Subcutaneous adipose tissue (tissue), 4 donors: ENCODE data around the gene ARHGDIA. TPM values are rescaled to one million over a fixed set of nuclear protein-coding genes. Genes with fewer than 3 reads are reported as not detected.

Experiments used
- total RNA-seq, 4 donors: library from RNA; depleted of rRNA; stranded (reverse); fragments of >200 nt; gene quantifications; one replicate each; pipeline ENCODE4 v1.1.0, GENCODE V29; 2016
- TF ChIP-seq, protein P1 (sequence below): fragments of 450-650 bp; IDR thresholded peaks from one replicate; pipeline ENCODE4 v1.5.1; 2016; ENCODE audit warnings: low read depth, mild to moderate bottlenecking, control low read depth, antibody characterized with exemption, moderate library complexity

The ARHGDIA gene
- total RNA-seq, 4 donors from 2014 or later = 116 to 235 (median 167) TPM

DNA sequence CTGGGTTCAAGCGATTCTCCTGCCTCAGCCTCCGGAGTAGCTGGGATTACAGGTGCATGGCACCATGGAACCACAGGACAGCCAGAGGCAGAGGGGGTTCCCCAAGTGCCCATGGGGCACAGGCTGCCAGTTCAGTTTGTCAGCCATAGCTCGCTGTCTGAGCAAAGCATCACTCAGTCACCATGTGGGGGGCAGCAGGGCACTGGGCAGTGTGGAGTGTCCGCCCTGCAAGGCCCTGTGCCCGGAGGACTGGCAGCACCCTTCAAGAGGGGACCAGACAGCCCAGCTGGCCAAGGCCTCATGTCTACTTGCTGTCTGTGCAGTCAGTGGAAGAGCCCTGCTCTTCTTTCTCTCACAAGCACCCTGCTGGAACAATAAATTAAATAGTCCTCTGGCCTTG is 13.8 kb upstream of the ARHGDIA start:
- TF ChIP-seq, protein P1, sequence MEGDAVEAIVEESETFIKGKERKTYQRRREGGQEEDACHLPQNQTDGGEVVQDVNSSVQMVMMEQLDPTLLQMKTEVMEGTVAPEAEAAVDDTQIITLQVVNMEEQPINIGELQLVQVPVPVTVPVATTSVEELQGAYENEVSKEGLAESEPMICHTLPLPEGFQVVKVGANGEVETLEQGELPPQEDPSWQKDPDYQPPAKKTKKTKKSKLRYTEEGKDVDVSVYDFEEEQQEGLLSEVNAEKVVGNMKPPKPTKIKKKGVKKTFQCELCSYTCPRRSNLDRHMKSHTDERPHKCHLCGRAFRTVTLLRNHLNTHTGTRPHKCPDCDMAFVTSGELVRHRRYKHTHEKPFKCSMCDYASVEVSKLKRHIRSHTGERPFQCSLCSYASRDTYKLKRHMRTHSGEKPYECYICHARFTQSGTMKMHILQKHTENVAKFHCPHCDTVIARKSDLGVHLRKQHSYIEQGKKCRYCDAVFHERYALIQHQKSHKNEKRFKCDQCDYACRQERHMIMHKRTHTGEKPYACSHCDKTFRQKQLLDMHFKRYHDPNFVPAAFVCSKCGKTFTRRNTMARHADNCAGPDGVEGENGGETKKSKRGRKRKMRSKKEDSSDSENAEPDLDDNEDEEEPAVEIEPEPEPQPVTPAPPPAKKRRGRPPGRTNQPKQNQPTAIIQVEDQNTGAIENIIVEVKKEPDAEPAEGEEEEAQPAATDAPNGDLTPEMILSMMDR = no peak

DNA sequence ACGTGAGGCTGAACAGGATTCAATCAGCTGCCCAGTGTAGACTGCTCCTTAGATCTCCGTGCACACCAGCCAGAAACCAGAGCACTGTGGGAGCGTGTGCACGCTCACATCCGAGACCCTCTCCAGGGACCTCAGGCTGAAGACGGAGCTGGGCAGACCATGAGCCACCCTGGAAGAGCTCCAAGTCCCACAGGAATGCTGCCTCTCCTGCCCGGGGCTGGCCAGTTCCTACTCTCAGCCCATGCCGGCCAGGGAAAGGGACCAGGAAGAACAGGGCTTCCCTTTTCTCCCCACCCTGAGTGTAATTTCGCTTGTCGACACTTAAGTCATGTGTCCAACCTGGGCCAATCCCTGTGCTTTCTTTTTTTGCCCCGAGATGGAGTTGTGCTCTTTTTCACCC is 13.4 kb upstream of the ARHGDIA start:
- TF ChIP-seq, protein P1 = no peak

GRCh38 chr17:81879121-81879520 is 8.0 kb upstream of the ARHGDIA start:
- TF ChIP-seq, protein P1 = no peak

DNA sequence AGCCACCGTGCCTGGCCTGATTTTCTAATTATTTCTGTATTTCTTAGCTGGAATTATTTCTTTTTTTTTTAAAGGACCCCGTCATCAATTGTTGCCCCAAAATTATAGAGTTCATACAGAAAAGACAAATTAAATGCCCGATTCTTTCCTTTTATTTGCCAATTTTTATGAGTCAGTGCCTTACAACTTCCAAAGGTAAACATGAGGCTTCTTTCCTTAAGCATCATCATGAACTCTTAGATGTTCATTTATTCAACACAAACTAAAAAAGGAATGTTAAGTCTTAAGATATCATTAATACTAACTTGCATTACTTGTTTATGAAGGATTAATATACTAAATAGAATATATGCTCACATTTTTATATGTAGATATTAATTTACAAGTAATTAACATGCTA is 7.2 kb upstream of the ARHGDIA start:
- TF ChIP-seq, protein P1 = no peak

DNA sequence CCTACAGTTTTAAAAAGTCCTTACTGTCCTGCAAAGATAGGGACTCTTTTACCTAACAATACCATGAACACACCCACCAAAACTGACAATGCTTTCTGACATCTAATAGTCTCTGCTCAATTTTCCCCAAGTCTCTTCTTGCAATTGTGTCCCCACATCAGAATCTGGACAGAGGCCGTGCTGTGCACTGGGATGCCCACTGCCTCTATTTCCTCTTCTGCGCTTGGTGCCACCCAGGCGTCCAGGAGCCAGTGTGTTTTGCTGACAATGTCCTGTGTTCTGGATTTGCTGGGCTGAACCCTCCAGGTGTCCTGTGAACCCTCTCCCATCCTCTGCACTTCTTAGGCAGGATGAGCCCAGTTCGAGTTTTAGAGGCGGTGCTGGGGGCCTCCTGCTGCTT is 6.4 kb upstream of the ARHGDIA start:
- TF ChIP-seq, protein P1 = no peak

- TF ChIP-seq, protein P1 = no peak
Measured at GRCh38 chr17:81871387-81872230, 472 bp upstream of the ARHGDIA start.

DNA sequence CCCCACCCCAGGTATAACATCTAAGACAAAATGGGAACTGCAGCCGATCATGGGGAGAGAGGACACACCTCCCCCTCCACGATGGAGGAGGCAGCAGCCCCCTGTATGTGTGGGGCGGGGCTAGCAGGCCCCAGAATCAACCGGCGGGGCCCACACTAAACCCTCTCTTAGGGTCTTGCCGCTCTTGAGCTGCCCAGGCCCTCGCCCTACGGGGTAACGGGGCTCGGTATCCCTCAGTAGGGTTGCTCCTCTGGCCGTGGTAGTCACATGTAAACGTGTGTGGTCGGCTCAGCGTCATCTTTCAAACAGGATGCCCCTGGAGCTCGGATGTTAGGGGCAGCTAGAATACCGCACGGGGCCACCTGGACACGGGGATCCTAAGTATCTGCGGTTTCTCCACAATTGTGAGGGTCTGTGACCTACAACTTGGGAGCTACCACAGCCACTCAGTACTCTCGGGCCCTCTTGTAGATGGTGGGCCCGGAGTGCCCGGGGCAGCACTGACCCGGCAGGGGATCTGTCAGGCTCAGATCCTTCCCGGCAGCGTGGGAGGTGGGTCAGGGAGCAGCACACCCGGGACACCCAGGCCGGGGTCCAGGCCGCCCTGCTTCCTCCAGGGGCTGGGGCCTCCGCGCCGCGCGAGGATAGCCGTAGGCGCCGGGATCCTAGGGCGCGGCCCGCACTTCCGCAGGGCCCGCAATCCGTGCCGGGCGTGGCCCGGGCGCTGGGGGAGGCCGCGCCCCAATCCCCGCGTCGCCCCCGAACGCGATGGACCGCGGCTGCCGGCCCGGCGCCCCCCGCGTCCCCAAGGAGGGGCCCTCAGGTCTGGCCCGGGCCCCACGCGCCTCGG is 781 bp downstream of the ARHGDIA start:
- TF ChIP-seq, protein P1 = no peak
